Uterus (tissue), 2 donors: ENCODE measurements around the gene CCDC74A.

ENCODE experiments used
- POLR2A ChIP-seq, 2 donors: fragments of 450-650 bp; IDR thresholded peaks; one replicate each; pipeline ENCODE4 v1.6.1; 2016; ENCODE audit warnings: antibody characterized with exemption in 2 of 2, mild to moderate bottlenecking in 1 of 2, moderate library complexity in 1 of 2
- TF ChIP-seq, protein P1 (sequence below), 4 experiments: fragments of 200-600 bp in 2 of 4; fragments of 450-650 bp in 2 of 4; sonication (generic) in 2 of 4; IDR thresholded peaks; one replicate each; pipeline ENCODE4 v1.5.1; 2016 to 2019; ENCODE audit warnings: antibody characterized with exemption in 4 of 4, mild to moderate bottlenecking in 2 of 4, moderate library complexity in 1 of 4

DNA sequence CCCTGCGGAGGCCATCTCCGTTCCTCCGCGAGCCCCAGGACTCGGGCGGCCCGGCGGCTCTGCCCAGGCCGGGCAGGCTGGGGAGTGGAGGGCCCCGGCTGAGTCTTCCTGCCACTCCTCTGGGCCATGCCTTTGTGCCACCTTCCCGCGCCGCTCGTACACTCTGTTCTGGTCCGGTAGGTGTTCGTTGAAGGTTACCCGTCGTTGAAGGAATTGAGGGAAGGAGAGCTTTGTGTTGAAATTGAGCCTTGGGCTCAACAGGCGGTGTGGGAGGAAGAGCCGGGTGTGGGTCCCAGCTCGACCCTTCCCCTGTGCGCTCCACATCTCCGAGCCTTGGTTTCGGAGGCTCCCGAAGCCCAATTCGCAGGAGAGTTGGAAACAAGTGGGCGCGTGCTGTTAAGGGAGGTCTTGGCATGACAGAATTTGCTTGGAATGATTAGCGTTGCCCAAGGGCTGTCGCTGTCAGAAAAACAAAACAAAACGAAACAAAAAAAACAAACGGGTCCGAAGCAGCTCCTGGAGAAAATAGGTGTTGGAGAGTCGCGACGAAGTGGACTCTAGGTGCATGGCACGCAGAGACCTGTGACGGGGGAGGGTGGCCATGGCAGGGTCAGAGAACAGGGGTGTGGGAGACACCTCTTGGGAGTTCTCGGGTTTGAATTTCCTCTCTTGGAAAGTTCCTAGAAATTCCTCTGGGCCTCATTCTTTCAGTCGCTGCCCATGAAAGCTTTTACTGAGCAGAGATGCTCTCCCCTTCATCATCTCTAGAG is 34.3 kb upstream of the CCDC74A start:
- no peak for TF ChIP-seq POLR2A (IDR thresholded peaks at IDR 0.05)
- TF ChIP-seq, protein P1, sequence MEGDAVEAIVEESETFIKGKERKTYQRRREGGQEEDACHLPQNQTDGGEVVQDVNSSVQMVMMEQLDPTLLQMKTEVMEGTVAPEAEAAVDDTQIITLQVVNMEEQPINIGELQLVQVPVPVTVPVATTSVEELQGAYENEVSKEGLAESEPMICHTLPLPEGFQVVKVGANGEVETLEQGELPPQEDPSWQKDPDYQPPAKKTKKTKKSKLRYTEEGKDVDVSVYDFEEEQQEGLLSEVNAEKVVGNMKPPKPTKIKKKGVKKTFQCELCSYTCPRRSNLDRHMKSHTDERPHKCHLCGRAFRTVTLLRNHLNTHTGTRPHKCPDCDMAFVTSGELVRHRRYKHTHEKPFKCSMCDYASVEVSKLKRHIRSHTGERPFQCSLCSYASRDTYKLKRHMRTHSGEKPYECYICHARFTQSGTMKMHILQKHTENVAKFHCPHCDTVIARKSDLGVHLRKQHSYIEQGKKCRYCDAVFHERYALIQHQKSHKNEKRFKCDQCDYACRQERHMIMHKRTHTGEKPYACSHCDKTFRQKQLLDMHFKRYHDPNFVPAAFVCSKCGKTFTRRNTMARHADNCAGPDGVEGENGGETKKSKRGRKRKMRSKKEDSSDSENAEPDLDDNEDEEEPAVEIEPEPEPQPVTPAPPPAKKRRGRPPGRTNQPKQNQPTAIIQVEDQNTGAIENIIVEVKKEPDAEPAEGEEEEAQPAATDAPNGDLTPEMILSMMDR (IDR thresholded peaks at IDR 0.05): no peak
